Stomach (tissue), 9 donors: ENCODE results near the gene TRANK1. TPM values are rescaled to one million over a fixed set of nuclear protein-coding genes. Genes with fewer than 3 reads are reported as not detected.
"Not testable (repeated sequence)": the region's sequence is repeated elsewhere in the genome, so short reads cannot be mapped to it uniquely, and the experiment has no call there.

Source experiments
- DNase-seq, 2 donors: peaks; one replicate each; pipeline versions ENCODE4 v3.0.0 to v3.0.0-alpha.2; 2013 to 2019
- H3K27ac ChIP-seq, 5 donors: fragments of 200-600 bp in 4 of 5; sonication (generic) in 4 of 5; one replicate each; pipeline ENCODE4 v1.5.1; 2013 to 2019; ENCODE audit warnings: mild to moderate bottlenecking in 1 of 5, moderate library complexity in 1 of 5
- H3K27me3 ChIP-seq, 3 donors: fragments of 200-600 bp; sonication (generic); one replicate each; pipeline ENCODE4 v1.5.1; 2017 to 2019; ENCODE audit warnings: mixed run types in 1 of 3
- H3K36me3 ChIP-seq, 4 donors: fragments of 200-600 bp; sonication (generic); 1 replicate in 3 of 4; 2 replicates in 1 of 4; pipeline ENCODE4 v1.5.1; 2016 to 2019
- H3K4me1 ChIP-seq, 4 donors: fragments of 200-600 bp; sonication (generic); one replicate each; pipeline ENCODE4 v1.5.1; 2016 to 2019
- H3K4me3 ChIP-seq, 4 donors: fragments of 200-600 bp; sonication (generic) in 3 of 4; one replicate each; pipeline ENCODE4 v1.5.1; 2016 to 2019; ENCODE audit warnings: mild to moderate bottlenecking in 1 of 4
- H3K9me3 ChIP-seq, 4 donors: fragments of 200-600 bp; sonication (generic); one replicate each; pipeline ENCODE4 v1.5.1; 2016 to 2019
- EP300 ChIP-seq: sonication (generic); formaldehyde crosslinking; IDR thresholded peaks from one replicate; pipeline ENCODE4 v1.6.1; 2017; ENCODE audit warnings: antibody characterized with exemption
- POLR2A ChIP-seq, 4 donors: fragments of 450-650 bp; IDR thresholded peaks; one replicate each; pipeline ENCODE4 v1.6.1; 2016; ENCODE audit warnings: antibody characterized with exemption in 4 of 4, control low read depth in 2 of 4, mild to moderate bottlenecking in 1 of 4, moderate library complexity in 1 of 4
- POLR2AphosphoS5 ChIP-seq, 3 donors: sonication (generic); formaldehyde crosslinking; IDR thresholded peaks; one replicate each; pipeline ENCODE4 v1.6.1; 2016; ENCODE audit warnings: antibody characterized with exemption in 3 of 3
- WGBS, 5 donors: extraction: QIAGEN DNeasy Blood & Tissue Kit in 3 of 5; methylation state at CpG; one replicate each; pipeline versions ENCODE4 v1.1.5 to v1.1.7; 2013 to 2018; 5-methylcytosine and 5-hydroxymethylcytosine counted together
- intact Hi-C: fragments of 100-400 bp; cut with DNase I; formaldehyde crosslinking; loops from one replicate; pipeline ENCODE4 v1.15.1; 2023; ENCODE audit warnings: low total_unique reads
- polyA plus RNA-seq, 3 donors: library from polyadenylated mRNA; stranded (reverse); fragments of 200-250 nt; gene quantifications; one replicate each; pipeline ENCODE4 v1.2.3, GENCODE V29; 2013
- total RNA-seq, 5 donors: library from RNA; depleted of rRNA; stranded (reverse); fragments of >200 nt; gene quantifications; one replicate each; pipeline versions ENCODE4 v1.1.0 to v1.2.3, GENCODE V29; 2014 to 2016
- TF ChIP-seq, protein P1 (sequence below), 7 experiments: fragments of 450-650 bp in 4 of 7; fragments of 200-600 bp in 3 of 7; sonication (generic) in 3 of 7; IDR thresholded peaks; one replicate each; pipeline ENCODE4 v1.5.1; 2016 to 2019; ENCODE audit warnings: antibody characterized with exemption in 7 of 7, control low read depth in 2 of 7, mild to moderate bottlenecking in 1 of 7
- donor health status: healthy with polysubstance abuse.
- donor health status: Bipolar disorder and iron deficiency.
- donor health status: healthy.

Gene TRANK1
- total and polyA plus RNA-seq, 8 donors: 1.2 to 27.2 (median 6.4) TPM

DNA sequence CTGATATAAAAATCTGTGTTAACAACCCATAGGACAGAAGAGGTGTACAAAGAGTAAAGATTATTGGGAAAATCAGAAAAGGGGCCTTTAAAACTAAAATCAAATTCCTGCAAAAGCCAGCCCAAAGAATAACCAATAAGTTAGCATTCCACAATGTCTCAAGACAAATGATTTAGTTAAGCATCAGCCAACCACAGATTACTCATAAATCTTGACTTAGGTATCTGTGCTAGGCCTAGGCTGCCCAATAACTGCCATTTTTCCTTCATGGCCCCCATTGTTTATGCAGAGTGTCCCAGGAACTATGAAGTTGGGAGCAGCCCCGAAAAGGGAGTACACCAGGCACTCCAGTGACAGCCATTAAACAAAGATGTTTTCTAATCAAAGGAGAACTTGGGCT, 7.4 kb downstream of the TRANK1 start:
- H3K27ac ChIP-seq: no peak overlapping the region
- no peak overlapping the region for H3K4me3 ChIP-seq
- no peaks in the 10 kb centered on the region for H3K36me3 ChIP-seq
- TF ChIP-seq, protein P1, sequence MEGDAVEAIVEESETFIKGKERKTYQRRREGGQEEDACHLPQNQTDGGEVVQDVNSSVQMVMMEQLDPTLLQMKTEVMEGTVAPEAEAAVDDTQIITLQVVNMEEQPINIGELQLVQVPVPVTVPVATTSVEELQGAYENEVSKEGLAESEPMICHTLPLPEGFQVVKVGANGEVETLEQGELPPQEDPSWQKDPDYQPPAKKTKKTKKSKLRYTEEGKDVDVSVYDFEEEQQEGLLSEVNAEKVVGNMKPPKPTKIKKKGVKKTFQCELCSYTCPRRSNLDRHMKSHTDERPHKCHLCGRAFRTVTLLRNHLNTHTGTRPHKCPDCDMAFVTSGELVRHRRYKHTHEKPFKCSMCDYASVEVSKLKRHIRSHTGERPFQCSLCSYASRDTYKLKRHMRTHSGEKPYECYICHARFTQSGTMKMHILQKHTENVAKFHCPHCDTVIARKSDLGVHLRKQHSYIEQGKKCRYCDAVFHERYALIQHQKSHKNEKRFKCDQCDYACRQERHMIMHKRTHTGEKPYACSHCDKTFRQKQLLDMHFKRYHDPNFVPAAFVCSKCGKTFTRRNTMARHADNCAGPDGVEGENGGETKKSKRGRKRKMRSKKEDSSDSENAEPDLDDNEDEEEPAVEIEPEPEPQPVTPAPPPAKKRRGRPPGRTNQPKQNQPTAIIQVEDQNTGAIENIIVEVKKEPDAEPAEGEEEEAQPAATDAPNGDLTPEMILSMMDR (IDR thresholded peaks at IDR 0.05): no peak
- TF ChIP-seq POLR2AphosphoS5 (IDR thresholded peaks at IDR 0.05) (no peak), POLR2A (IDR thresholded peaks at IDR 0.05) (no peak), EP300 (no peak)
- DNase-seq: no peak
- intact Hi-C loops: no loop called here
- no peaks in the 10 kb centered on the region for H3K9me3 ChIP-seq
- WGBS, 5 donors: 80 to 91% (median 90%) methylated on average over 1 of the region's 1 CpG
- peaks cover 0 to 30% (median 13%) of the 10 kb centered on the region in 4 donors for H3K4me1 ChIP-seq
- H3K27me3 ChIP-seq: no peaks in the 10 kb centered on the region

DNA sequence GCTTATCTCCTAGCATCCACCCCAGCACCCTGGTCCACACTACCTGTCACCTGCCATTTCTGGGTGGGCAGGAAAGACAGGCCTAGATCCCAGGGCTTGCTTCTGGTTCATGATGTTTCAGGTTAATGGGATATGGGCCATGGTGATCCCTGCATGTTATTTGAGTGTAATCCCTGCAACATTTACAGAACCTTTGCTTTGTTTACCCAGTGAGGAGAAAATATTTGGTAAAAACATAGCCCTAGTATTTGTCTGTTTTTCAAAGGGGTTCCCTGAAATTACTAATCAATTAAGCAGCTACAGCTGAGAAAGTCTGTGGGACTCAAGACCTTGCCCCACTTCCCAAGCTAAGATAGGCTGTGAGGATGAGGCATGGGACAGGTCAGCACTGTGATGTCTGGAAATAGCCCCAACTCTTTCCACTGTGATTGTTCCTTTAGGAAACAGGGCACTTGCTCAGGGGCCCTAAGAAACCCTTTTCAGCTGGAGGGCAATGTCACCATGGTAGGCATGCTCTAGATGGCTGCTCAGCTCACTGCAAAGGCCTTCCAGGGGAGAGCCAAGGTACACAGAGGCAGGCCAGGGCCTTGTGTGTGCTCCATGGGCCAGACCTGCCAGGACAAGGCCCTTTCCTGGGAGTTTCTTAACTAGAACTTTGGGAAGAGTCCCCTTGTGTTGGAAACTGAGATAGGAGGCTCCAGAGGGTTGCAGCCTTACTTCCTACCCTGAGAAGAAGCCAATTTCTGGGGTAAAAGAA, 11.1 kb downstream of the TRANK1 start:
- Histone ChIP-seq H3K27ac (no peak overlapping the region), H3K36me3 (no peaks in the 10 kb centered on the region), H3K9me3 (no peaks in the 10 kb centered on the region), H3K27me3 (no peaks in the 10 kb centered on the region), H3K4me1 (peaks cover 0 to 15% (median 6%) of the 10 kb centered on the region in 4 donors), H3K4me3 (no peak overlapping the region)
- no peak for TF ChIP-seq EP300
- no peak for TF ChIP-seq POLR2AphosphoS5 (IDR thresholded peaks at IDR 0.05)
- TF ChIP-seq POLR2A (IDR thresholded peaks at IDR 0.05): no peak
- TF ChIP-seq, protein P1 (IDR thresholded peaks at IDR 0.05): no peak
- no peak for DNase-seq
- intact Hi-C loops: no loop called here

GRCh38 chr3:36931424-36931823, 13.4 kb downstream of the TRANK1 start:
- H3K27ac ChIP-seq, H3K9me3 ChIP-seq, intact Hi-C loops, H3K4me3 ChIP-seq, DNase-seq, H3K36me3 ChIP-seq, H3K27me3 ChIP-seq: not testable (repeated sequence)
- peaks cover 0 to 15% (median 4%) of the 10 kb centered on the region in 4 donors for H3K4me1 ChIP-seq
- 91 to 100% (median 100%) methylated on average over 1 of the region's 1 CpG for WGBS, 5 donors

- H3K36me3 ChIP-seq: no peaks in the 10 kb centered on the region
- no peak for DNase-seq
- H3K9me3 ChIP-seq: no peaks in the 10 kb centered on the region
- no peak for TF ChIP-seq EP300
- TF ChIP-seq POLR2AphosphoS5 (IDR thresholded peaks at IDR 0.05): no peak
- TF ChIP-seq POLR2A (IDR thresholded peaks at IDR 0.05): no peak
- TF ChIP-seq, protein P1 (IDR thresholded peaks at IDR 0.05): no peak
- intact Hi-C loops: no loop called here
- no peaks in the 10 kb centered on the region for H3K27me3 ChIP-seq
- peaks cover 0 to 17% (median 4%) of the 10 kb centered on the region in 4 donors for H3K4me1 ChIP-seq
- no peak overlapping the region for H3K27ac ChIP-seq
- WGBS, 5 donors: 78 to 100% (median 95%) methylated on average over 1 of the region's 1 CpG
- H3K4me3 ChIP-seq: no peak overlapping the region
Observed at GRCh38 chr3:36928220-36928619, 16.6 kb downstream of the TRANK1 start.

- Histone ChIP-seq H3K36me3 (no peaks in the 10 kb centered on the region), H3K27me3 (no peaks in the 10 kb centered on the region), H3K27ac (no peak overlapping the region), H3K4me3 (no peak overlapping the region), H3K9me3 (peaks cover 0 to 4% (median 2%) of the 10 kb centered on the region in 4 donors), H3K4me1 (peaks cover 0 to 15% (median 0%) of the 10 kb centered on the region in 4 donors)
- DNase-seq: no peak
- TF ChIP-seq, protein P1 (IDR thresholded peaks at IDR 0.05): no peak
- no peak for TF ChIP-seq EP300
- TF ChIP-seq POLR2AphosphoS5 (IDR thresholded peaks at IDR 0.05): no peak
- TF ChIP-seq POLR2A (IDR thresholded peaks at IDR 0.05): no peak
- 80 to 93% (median 82%) methylated on average over 6 of the region's 6 CpGs for WGBS, 5 donors
- intact Hi-C loops: no loop called here
Observed at GRCh38 chr3:36926292-36926897, 18.5 kb downstream of the TRANK1 start.
